ENCODE results near the gene PLEKHG5.

The PLEKHG5 gene

GRCh38 chr1:6477039-6477820, 14.2 kb downstream of the PLEKHG5 start:
- DNase-seq (ENCODE audit: low read depth): no peak

- no peak for DNase-seq (ENCODE audit: low read depth)
These were observed 15.0 kb downstream of the PLEKHG5 start for GRCh38 chr1:6476483-6476882.

GRCh38 chr1:6475381-6476133, 15.9 kb downstream of the PLEKHG5 start:
- no peak for DNase-seq (ENCODE audit: low read depth)

- DNase-seq (ENCODE audit: low read depth): no peak
These were observed 16.6 kb downstream of the PLEKHG5 start for GRCh38 chr1:6474815-6475282.

GRCh38 chr1:6473974-6474814, 17.3 kb downstream of the PLEKHG5 start:
- no peak for DNase-seq (ENCODE audit: low read depth)

- no peak for DNase-seq (ENCODE audit: low read depth)
These were observed 18.3 kb downstream of the PLEKHG5 start for GRCh38 chr1:6473156-6473555.

- no peak for DNase-seq (ENCODE audit: low read depth)
These were observed 19.1 kb downstream of the PLEKHG5 start for GRCh38 chr1:6472391-6472790.

- DNase-seq (ENCODE audit: low read depth): no peak
These were observed 19.5 kb downstream of the PLEKHG5 start for GRCh38 chr1:6471970-6472368.

- no peak for DNase-seq (ENCODE audit: low read depth)
These were observed 20.1 kb downstream of the PLEKHG5 start for GRCh38 chr1:6471086-6471969.

- DNase-seq (ENCODE audit: low read depth): no peak
These were observed 21.1 kb downstream of the PLEKHG5 start for GRCh38 chr1:6470132-6471085.

- DNase-seq (ENCODE audit: low read depth): no peak
These were observed 22.6 kb downstream of the PLEKHG5 start for GRCh38 chr1:6468729-6469461.

GRCh38 chr1:6467744-6468688, 23.5 kb downstream of the PLEKHG5 start:
- DNase-seq (ENCODE audit: low read depth): no peak

- no peak for DNase-seq (ENCODE audit: low read depth)
These were observed 24.2 kb downstream of the PLEKHG5 start for GRCh38 chr1:6467224-6467623.

- no peak for DNase-seq (ENCODE audit: low read depth)
These were observed 24.7 kb downstream of the PLEKHG5 start for GRCh38 chr1:6466751-6467150.

- DNase-seq (ENCODE audit: low read depth): no peak
These were observed 25.4 kb downstream of the PLEKHG5 start, which contains the start of gene TNFRSF25 for GRCh38 chr1:6466023-6466422. TNFRSF25 (minus strand) TSS chr1:6466173; CDS start chr1:6466107, 66 bp downstream.

- DNase-seq (ENCODE audit: low read depth): no peak
These were observed 25.9 kb downstream of the PLEKHG5 start for GRCh38 chr1:6465461-6466005.

GRCh38 chr1:6464915-6465314, 26.6 kb downstream of the PLEKHG5 start:
- no peak for DNase-seq (ENCODE audit: low read depth)

- DNase-seq (ENCODE audit: low read depth): no peak
These were observed 27.0 kb downstream of the PLEKHG5 start for GRCh38 chr1:6464514-6464836.
